Kidney epithelial cell (primary cell): Measurements from ENCODE around the gene OR6B2. TPM values are rescaled to one million over a fixed set of nuclear protein-coding genes. Genes with fewer than 3 reads are reported as not detected.

Source experiments
- DNase-seq: peaks from one replicate; pipeline ENCODE4 v3.0.0-alpha.2; 2010; ENCODE audit warnings: low read depth
- H3K27me3 ChIP-seq: 2 replicates; pipeline ENCODE4 v1.6.0; 2011; ENCODE audit warnings: low read length; ENCODE audit not compliant: control insufficient read depth, insufficient read depth
- H3K36me3 ChIP-seq: 2 replicates; pipeline ENCODE4 v1.5.1; 2011; ENCODE audit warnings: low read length; ENCODE audit not compliant: control insufficient read depth, insufficient read depth
- H3K4me3 ChIP-seq: 2 replicates; pipeline ENCODE4 v1.5.1; 2011; ENCODE audit warnings: low read depth, mild to moderate bottlenecking, control low read depth, low read length
- CTCF ChIP-seq: IDR thresholded peaks from 2 replicates; pipeline ENCODE4 v1.5.1; 2011; ENCODE audit warnings: mild to moderate bottlenecking, moderate library complexity, low read length, control low read depth, inconsistent platforms; ENCODE audit not compliant: insufficient read depth, poor library complexity, severe bottlenecking
- total RNA-seq: library from RNA; depleted of rRNA; stranded (reverse); fragments of >200 nt; gene quantifications from 2 replicates; pipeline ENCODE4 v1.2.3, GENCODE V29; 2015

OR6B2 gene
- total RNA-seq, 1 donor from 2014 or later: not detected

GRCh38 chr2:239997686-239998409, 32.4 kb downstream of the OR6B2 start:
- DNase-seq: no peak
- no peak for TF ChIP-seq CTCF
- Histone ChIP-seq H3K4me3 (no peak overlapping the region), H3K27me3 (no peaks in the 10 kb centered on the region), H3K36me3 (peaks cover 1% of the 10 kb centered on the region)

GRCh38 chr2:239994086-239994485, 36.1 kb downstream of the OR6B2 start:
- Histone ChIP-seq H3K27me3 (no peaks in the 10 kb centered on the region), H3K36me3 (peaks cover 1% of the 10 kb centered on the region), H3K4me3 (no peak overlapping the region)
- TF ChIP-seq CTCF: no peak
- no peak for DNase-seq

- H3K27me3 ChIP-seq: no peaks in the 10 kb centered on the region
- no peak overlapping the region for H3K4me3 ChIP-seq
- no peak for TF ChIP-seq CTCF
- H3K36me3 ChIP-seq: peaks cover 1% of the 10 kb centered on the region
- no peak for DNase-seq
Observed at GRCh38 chr2:239993291-239993690, 36.9 kb downstream of the OR6B2 start.

GRCh38 chr2:239991689-239992314, 38.4 kb downstream of the OR6B2 start:
- DNase-seq: peak; percentile 12
- Histone ChIP-seq H3K36me3 (peaks cover 5% of the 10 kb centered on the region), H3K27me3 (no peaks in the 10 kb centered on the region), H3K4me3 (no peak overlapping the region)
- peak; percentile 75 for TF ChIP-seq CTCF

GRCh38 chr2:239990966-239991365, 39.3 kb downstream of the OR6B2 start:
- DNase-seq: no peak
- peaks cover 5% of the 10 kb centered on the region for H3K36me3 ChIP-seq
- no peaks in the 10 kb centered on the region for H3K27me3 ChIP-seq
- TF ChIP-seq CTCF: no peak
- no peak overlapping the region for H3K4me3 ChIP-seq
